Endothelial cell of umbilical vein (primary cell): Measurements from ENCODE around the gene PROCA1. TPM values are rescaled to one million over a fixed set of nuclear protein-coding genes. Genes with fewer than 3 reads are reported as not detected.

Source experiments
- BruUV-seq: library from RNA; stranded (reverse); fragments of 400-500 nt; replicated peaks from 2 replicates; lab custom pipeline; 2021; lab: Mats Ljungman, UMichigan
- CTCF ChIA-PET: fragments of 300-600, 350-600 bp; sonication (Branson Sonifier 250); formaldehyde crosslinking; loops from one replicate; lab custom pipeline; 2021; ENCODE audit warnings: antibody characterized with exemption, inconsistent platforms; lab: Charles Lee
- POLR2A ChIA-PET: fragments of 300-600, 350-600 bp; sonication (Branson Sonifier 250); formaldehyde crosslinking; loops from one replicate; lab custom pipeline; 2021; ENCODE audit warnings: antibody characterized with exemption, inconsistent platforms; lab: Charles Lee
- DNase-seq: peaks from one replicate; pipeline ENCODE4 v3.0.0-alpha.2; 2011; ENCODE audit warnings: low read depth, low spot score
- FAIRE-seq: peaks from 2 replicates; lab custom pipeline; 2011; peaks lifted over from hg19 to GRCh38; lab: Jason Lieb, UNC
- H2AFZ ChIP-seq: 2 replicates; pipeline ENCODE4 v1.6.0; 2012; ENCODE audit warnings: low read depth, low read length, control low read depth, inconsistent platforms
- H3K27ac ChIP-seq: 2 replicates; pipeline ENCODE4 v1.5.1; 2011; ENCODE audit warnings: low read depth, mild to moderate bottlenecking, control low read depth, low read length, moderate library complexity; ENCODE audit not compliant: insufficient read depth
- H3K27me3 ChIP-seq, 2 experiments: 2 replicates each; pipeline versions ENCODE4 v1.6.0 to v1.6.1; 2011; ENCODE audit warnings: low read length in 2 of 2, mixed read lengths in 1 of 2; ENCODE audit not compliant: control insufficient read depth in 2 of 2, insufficient read depth in 2 of 2
- H3K36me3 ChIP-seq, 2 experiments: 2 replicates in 1 of 2; 3 replicates in 1 of 2; pipeline ENCODE4 v1.5.1; 2011; ENCODE audit warnings: low read length in 2 of 2, mild to moderate bottlenecking in 1 of 2, moderate library complexity in 1 of 2; ENCODE audit not compliant: control insufficient read depth in 2 of 2, insufficient read depth in 2 of 2; ENCODE audit errors: extremely low read depth in 1 of 2
- H3K4me1 ChIP-seq: 3 replicates; pipeline ENCODE4 v1.5.1; 2011; ENCODE audit warnings: mild to moderate bottlenecking, low read length; ENCODE audit not compliant: control insufficient read depth, insufficient read depth; ENCODE audit errors: extremely low read depth
- H3K4me2 ChIP-seq: 2 replicates; pipeline ENCODE4 v1.6.1; 2011; ENCODE audit warnings: low read length, control low read depth, mixed read lengths; ENCODE audit not compliant: insufficient read depth
- H3K4me3 ChIP-seq, 3 experiments: fragments of 200-600 bp in 1 of 3; sonication (generic), shearing (Covaris generic) in 1 of 3; replicated peaks in 1 of 3; 2 replicates each; pipeline ENCODE4 v1.5.1; 2011 to 2016; ENCODE audit warnings: control low read depth in 3 of 3, low read length in 3 of 3, mild to moderate bottlenecking in 2 of 3, inconsistent platforms in 1 of 3, low read depth in 1 of 3, moderate library complexity in 1 of 3; ENCODE audit not compliant: insufficient read depth in 1 of 3
- H3K79me2 ChIP-seq: 2 replicates; pipeline ENCODE4 v1.6.0; 2012; ENCODE audit warnings: low read length, inconsistent platforms; ENCODE audit not compliant: control insufficient read depth, insufficient read depth
- H3K9ac ChIP-seq: replicated peaks from 2 replicates; pipeline ENCODE3; 2011; ENCODE audit warnings: low read length, control low read depth; ENCODE audit not compliant: insufficient read depth; ENCODE audit errors: extremely low read depth
- H3K9me1 ChIP-seq: replicated peaks from 3 replicates; pipeline ENCODE4 v1.6.0; 2011; ENCODE audit warnings: mild to moderate bottlenecking, low read length; ENCODE audit not compliant: control insufficient read depth, insufficient read depth; ENCODE audit errors: extremely low read depth
- H3K9me3 ChIP-seq: replicated peaks from 2 replicates; pipeline ENCODE4 v1.5.1; 2012; ENCODE audit warnings: low read length, inconsistent platforms; ENCODE audit not compliant: control insufficient read depth, insufficient read depth
- H4K20me1 ChIP-seq: replicated peaks from 2 replicates; pipeline ENCODE3; 2011; ENCODE audit warnings: mild to moderate bottlenecking, low read length; ENCODE audit not compliant: control insufficient read depth, insufficient read depth; ENCODE audit errors: extremely low read depth
- EZH2 ChIP-seq: IDR thresholded peaks from 2 replicates; pipeline ENCODE4 v1.6.1; 2012; ENCODE audit warnings: borderline replicate concordance, low read depth, mild to moderate bottlenecking, moderate library complexity, low read length, inconsistent platforms; ENCODE audit not compliant: severe bottlenecking
- POLR2A ChIP-seq: IDR thresholded peaks from 2 replicates; pipeline ENCODE4 v1.6.1; 2012; ENCODE audit warnings: low read depth, mild to moderate bottlenecking, control low read depth, low read length
- POLR2AphosphoS5 ChIP-seq: IDR thresholded peaks from 2 replicates; pipeline ENCODE4 v1.6.1; 2012; ENCODE audit warnings: low read depth, mild to moderate bottlenecking, control low read depth, low read length, moderate library complexity; ENCODE audit not compliant: insufficient read depth
- dilution Hi-C: fragments of 300-500 bp; cut with MboI; formaldehyde crosslinking; loops from one replicate; pipeline ENCODE4 v1.15.0; 2019; ENCODE audit warnings: low sequenced_read_pairs; ENCODE audit not compliant: extremely low pct_ligation_motif_present
- intact Hi-C: fragments of 100-400 bp; cut with micrococcal nuclease; formaldehyde crosslinking; loops from one replicate; pipeline ENCODE4 v1.10.0; 2022
- polyA plus RNA-seq, 4 experiments: library from polyadenylated mRNA; depleted of rRNA in 3 of 4; stranded (reverse) in 3 of 4; unstranded in 1 of 4; fragments of >200 nt; gene quantifications; 2 replicates each; pipeline versions ENCODE4 v1.2.1 to v1.2.3, GENCODE V29; 2011 to 2012; ENCODE audit warnings: missing spikeins in 1 of 4
- total RNA-seq: library from RNA; stranded (reverse); gene quantifications from 2 replicates; pipeline ENCODE4 v1.2.3, GENCODE V29; 2021
- TF ChIP-seq, protein P1 (sequence below), 2 donors: IDR thresholded peaks; 1 replicate in 1 of 2; 2 replicates in 1 of 2; pipeline ENCODE4 v1.5.1; 2011; ENCODE audit warnings: low read length in 2 of 2, mild to moderate bottlenecking in 2 of 2, moderate library complexity in 2 of 2, control low read depth in 1 of 2, inconsistent platforms in 1 of 2, low read depth in 1 of 2; ENCODE audit not compliant: insufficient read depth in 1 of 2; ENCODE audit errors: extremely low read depth in 1 of 2

PROCA1 gene
- total and polyA plus RNA-seq, 2 donors (not counting 3 experiments of a cell fraction or from before 2014, with no cell fraction given): 2.0 to 2.1 TPM

GRCh38 chr17:28725660-28726225, 14.1 kb upstream of the PROCA1 start:
- Histone ChIP-seq H2AFZ (no peak overlapping the region), H3K79me2 (peaks cover 28% of the 10 kb centered on the region), H3K9me3 (no peaks in the 10 kb centered on the region), H3K4me3 (peak overlapping the region in 2 of 3 experiments; percentile 32 to 41), H4K20me1 (no peaks in the 10 kb centered on the region), H3K4me1 (peaks cover 42% of the 10 kb centered on the region), H3K9ac (peak overlapping the region; percentile 14), H3K4me2 (peak overlapping the region; percentile 37), H3K9me1 (no peaks in the 10 kb centered on the region), H3K27ac (peak overlapping the region; percentile 10), H3K36me3 (peaks cover 17 to 19% of the 10 kb centered on the region in 2 experiments), H3K27me3 (no peaks in the 10 kb centered on the region)
- no TSS peak for BruUV-seq
- TF ChIP-seq POLR2AphosphoS5: peak; percentile 79
- TF ChIP-seq EZH2: no peak
- peak; percentile 74 for TF ChIP-seq POLR2A
- TF ChIP-seq, protein P1, sequence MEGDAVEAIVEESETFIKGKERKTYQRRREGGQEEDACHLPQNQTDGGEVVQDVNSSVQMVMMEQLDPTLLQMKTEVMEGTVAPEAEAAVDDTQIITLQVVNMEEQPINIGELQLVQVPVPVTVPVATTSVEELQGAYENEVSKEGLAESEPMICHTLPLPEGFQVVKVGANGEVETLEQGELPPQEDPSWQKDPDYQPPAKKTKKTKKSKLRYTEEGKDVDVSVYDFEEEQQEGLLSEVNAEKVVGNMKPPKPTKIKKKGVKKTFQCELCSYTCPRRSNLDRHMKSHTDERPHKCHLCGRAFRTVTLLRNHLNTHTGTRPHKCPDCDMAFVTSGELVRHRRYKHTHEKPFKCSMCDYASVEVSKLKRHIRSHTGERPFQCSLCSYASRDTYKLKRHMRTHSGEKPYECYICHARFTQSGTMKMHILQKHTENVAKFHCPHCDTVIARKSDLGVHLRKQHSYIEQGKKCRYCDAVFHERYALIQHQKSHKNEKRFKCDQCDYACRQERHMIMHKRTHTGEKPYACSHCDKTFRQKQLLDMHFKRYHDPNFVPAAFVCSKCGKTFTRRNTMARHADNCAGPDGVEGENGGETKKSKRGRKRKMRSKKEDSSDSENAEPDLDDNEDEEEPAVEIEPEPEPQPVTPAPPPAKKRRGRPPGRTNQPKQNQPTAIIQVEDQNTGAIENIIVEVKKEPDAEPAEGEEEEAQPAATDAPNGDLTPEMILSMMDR (IDR thresholded peaks at IDR 0.05; ENCODE audit: extremely low read depth in 1 of 2, insufficient read depth in 1 of 2, low read depth in 1 of 2, low read length in 2 of 2): no peak
- intact Hi-C loops: loop anchor here (1.0 to 2.0 kb wide), 3 partner anchors 167 to 191 kb away; partner anchors contain the start of gene DHRS13
- FAIRE-seq: peak; percentile 21
- CTCF ChIA-PET: interaction anchor here (1.4 to 13.7 kb wide), 17 partner anchors 14 to 391 kb away, joined by 4 to 602 read pairs (median 19); partner anchors contain the start of genes FAM222B, FLOT2, PHF12 and PROCA1
- dilution Hi-C loops: no loop called here
- DNase-seq: peak; percentile 58
- POLR2A ChIA-PET: interaction anchor here (0.7 to 4.7 kb wide), 4 partner anchors 15 to 226 kb away, joined by 3 to 45 read pairs (median 7); no protein-coding TSS in a partner anchor
